Measurements from ENCODE around the gene PC.

DNA sequence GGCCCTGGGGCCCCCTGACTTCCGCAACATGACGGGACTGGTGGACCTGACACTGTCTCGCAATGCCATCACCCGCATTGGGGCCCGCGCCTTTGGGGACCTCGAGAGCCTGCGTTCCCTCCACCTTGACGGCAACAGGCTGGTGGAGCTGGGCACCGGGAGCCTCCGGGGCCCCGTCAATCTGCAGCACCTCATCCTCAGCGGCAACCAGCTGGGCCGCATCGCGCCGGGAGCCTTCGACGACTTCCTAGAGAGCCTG lies 100.3 kb downstream of the PC start:
- TF ChIP-seq, protein P1, sequence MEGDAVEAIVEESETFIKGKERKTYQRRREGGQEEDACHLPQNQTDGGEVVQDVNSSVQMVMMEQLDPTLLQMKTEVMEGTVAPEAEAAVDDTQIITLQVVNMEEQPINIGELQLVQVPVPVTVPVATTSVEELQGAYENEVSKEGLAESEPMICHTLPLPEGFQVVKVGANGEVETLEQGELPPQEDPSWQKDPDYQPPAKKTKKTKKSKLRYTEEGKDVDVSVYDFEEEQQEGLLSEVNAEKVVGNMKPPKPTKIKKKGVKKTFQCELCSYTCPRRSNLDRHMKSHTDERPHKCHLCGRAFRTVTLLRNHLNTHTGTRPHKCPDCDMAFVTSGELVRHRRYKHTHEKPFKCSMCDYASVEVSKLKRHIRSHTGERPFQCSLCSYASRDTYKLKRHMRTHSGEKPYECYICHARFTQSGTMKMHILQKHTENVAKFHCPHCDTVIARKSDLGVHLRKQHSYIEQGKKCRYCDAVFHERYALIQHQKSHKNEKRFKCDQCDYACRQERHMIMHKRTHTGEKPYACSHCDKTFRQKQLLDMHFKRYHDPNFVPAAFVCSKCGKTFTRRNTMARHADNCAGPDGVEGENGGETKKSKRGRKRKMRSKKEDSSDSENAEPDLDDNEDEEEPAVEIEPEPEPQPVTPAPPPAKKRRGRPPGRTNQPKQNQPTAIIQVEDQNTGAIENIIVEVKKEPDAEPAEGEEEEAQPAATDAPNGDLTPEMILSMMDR (optimal IDR thresholded peaks at IDR 0.05 in 1 of 3, IDR thresholded peaks at IDR 0.05 in 1 of 3, conservative IDR thresholded peaks at IDR 0.05 in 1 of 3; ENCODE audit: extremely low read depth in 1 of 3, insufficient read depth in 2 of 3, low read length in 3 of 3): no peak
- no peak for TF ChIP-seq EZH2 (IDR thresholded peaks at IDR 0.05; ENCODE audit: low read length)
